IPS DF 6.9 (cell line): Measurements from ENCODE around the gene PRKAR1B.

Experiments
- DNase-seq: peaks from one replicate; pipeline ENCODE4 v3.0.0-alpha.2; 2013; ENCODE audit warnings: low read depth, low spot score
- H3K27ac ChIP-seq: one replicate; pipeline ENCODE4 v1.5.1; 2013; ENCODE audit warnings: low read length, control low read depth
- H3K27me3 ChIP-seq: 2 replicates; pipeline ENCODE4 v1.6.1; 2013; ENCODE audit warnings: mild to moderate bottlenecking, low read length; ENCODE audit not compliant: control insufficient read depth, insufficient read depth
- H3K36me3 ChIP-seq: 2 replicates; pipeline ENCODE4 v1.6.1; 2013; ENCODE audit warnings: low read length; ENCODE audit not compliant: control insufficient read depth, insufficient read depth
- H3K4me1 ChIP-seq: 2 replicates; pipeline ENCODE4 v1.6.1; 2013; ENCODE audit warnings: low read length; ENCODE audit not compliant: control insufficient read depth, insufficient read depth
- H3K4me3 ChIP-seq: 2 replicates; pipeline ENCODE4 v1.5.1; 2013; ENCODE audit warnings: mild to moderate bottlenecking, low read length
- H3K9me3 ChIP-seq: 2 replicates; pipeline ENCODE4 v1.6.1; 2013; ENCODE audit warnings: low read length, inconsistent platforms; ENCODE audit not compliant: control insufficient read depth, insufficient read depth
- WGBS: extraction: QIAGEN DNeasy Blood & Tissue Kit; methylation state at CpG from one replicate; pipeline ENCODE4 v1.1.7; 2013; ENCODE audit warnings: mixed read lengths, missing lambda C conversion rate; ENCODE audit not compliant: insufficient read length, insufficient coverage; 5-methylcytosine and 5-hydroxymethylcytosine counted together

Gene PRKAR1B

GRCh38 chr7:510782-511281 is 216.2 kb downstream of the PRKAR1B start:
- Histone ChIP-seq H3K4me3 (no peak overlapping the region), H3K9me3 (no peaks in the 10 kb centered on the region), H3K36me3 (peaks cover 3% of the 10 kb centered on the region; the same call in 1 of the 2 replicates), H3K27ac (no peak overlapping the region), H3K27me3 (no peaks in the 10 kb centered on the region), H3K4me1 (peaks cover 7% of the 10 kb centered on the region)
- WGBS, result no CpG with 5 or more reads among the region's 25 CpGs
- DNase-seq, result no peak

GRCh38 chr7:510131-510481 is 217.0 kb downstream of the PRKAR1B start:
- WGBS, result no CpG with 5 or more reads among the region's 17 CpGs
- no peak overlapping the region for H3K27ac ChIP-seq
- no peaks in the 10 kb centered on the region for H3K9me3 ChIP-seq
- no peak for DNase-seq
- no peaks in the 10 kb centered on the region for H3K27me3 ChIP-seq
- peaks cover 3% of the 10 kb centered on the region; the same call in 1 of the 2 replicates for H3K36me3 ChIP-seq
- H3K4me3 ChIP-seq, result no peak overlapping the region
- peaks cover 7% of the 10 kb centered on the region for H3K4me1 ChIP-seq

DNA sequence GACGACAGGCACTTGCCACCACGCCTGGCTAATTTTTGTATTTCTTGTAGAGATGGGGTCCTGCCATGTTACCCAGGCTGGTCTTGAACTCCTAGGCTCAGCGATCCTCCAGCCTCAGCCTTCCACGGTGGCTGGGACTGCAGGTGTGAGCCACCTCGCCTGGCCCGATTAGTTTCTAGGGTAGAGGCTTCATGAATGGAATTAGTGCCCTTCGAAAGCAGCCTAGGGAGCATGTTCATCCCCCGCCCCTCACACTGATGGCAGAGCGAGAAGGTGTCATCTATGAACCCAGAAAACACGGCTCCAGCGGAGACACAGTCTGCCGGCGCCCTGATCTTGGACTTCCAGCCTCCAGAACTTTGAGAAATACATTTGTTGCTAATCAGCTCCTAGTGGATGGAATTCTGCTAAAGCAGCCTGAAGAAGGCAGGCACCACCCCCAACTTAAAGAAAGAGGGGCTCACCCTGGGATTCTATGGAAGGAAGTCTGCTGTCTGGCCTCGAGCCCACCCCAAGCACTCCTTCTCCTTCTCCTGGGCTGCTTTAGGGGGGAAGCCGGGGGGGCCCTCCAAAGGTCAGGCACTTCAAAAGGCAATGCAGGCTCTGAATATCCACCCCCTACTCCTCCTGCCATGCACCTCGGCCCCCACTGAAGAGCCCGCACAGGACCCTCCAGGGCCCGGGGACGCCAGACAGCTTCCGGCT is 217.5 kb downstream of the PRKAR1B start:
- Histone ChIP-seq H3K27ac (no peak overlapping the region), H3K4me3 (no peak overlapping the region), H3K9me3 (no peaks in the 10 kb centered on the region), H3K36me3 (peaks cover 3% of the 10 kb centered on the region; the same call in 1 of the 2 replicates), H3K27me3 (no peaks in the 10 kb centered on the region), H3K4me1 (peaks cover 3% of the 10 kb centered on the region; the same call in 1 of the 2 replicates)
- no peak for DNase-seq
- WGBS, result no CpG with 5 or more reads among the region's 20 CpGs

DNA sequence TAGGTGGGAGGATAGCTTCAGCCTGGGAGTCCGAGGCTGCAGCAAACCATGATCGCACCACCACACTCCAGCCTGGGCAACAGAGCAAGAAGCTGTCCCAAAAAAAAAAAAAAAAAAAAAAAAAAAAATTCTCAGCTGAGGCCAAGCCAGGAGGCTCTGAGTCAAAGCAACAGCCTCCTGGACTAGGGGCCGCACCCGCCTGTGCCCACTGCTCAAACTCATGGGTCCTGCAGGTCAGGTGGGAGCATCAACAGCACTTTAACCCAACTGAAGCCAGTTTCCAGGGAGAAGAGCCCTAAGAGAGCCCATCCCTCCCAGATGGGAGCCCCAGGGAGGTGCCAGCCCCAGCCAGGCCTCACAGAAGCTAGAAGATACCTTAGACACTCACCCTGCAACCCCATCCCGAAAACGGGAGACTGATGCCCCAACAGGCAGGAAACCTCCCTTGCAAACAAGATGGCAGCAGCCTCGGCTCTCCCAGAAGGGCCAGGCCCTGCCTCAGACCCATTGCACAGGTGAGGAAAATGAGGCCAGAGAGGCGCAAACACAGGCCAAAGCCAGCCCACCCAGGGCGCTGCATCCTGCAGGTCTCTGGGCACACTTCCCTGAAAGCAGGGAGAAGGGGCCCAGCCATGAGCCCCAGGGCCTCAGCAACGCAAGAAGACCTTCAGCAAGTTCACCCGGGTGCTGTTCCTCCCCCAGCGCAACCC is 218.5 kb downstream of the PRKAR1B start:
- no CpG with 5 or more reads among the region's 12 CpGs for WGBS
- no peak overlapping the region for H3K4me3 ChIP-seq

DNA sequence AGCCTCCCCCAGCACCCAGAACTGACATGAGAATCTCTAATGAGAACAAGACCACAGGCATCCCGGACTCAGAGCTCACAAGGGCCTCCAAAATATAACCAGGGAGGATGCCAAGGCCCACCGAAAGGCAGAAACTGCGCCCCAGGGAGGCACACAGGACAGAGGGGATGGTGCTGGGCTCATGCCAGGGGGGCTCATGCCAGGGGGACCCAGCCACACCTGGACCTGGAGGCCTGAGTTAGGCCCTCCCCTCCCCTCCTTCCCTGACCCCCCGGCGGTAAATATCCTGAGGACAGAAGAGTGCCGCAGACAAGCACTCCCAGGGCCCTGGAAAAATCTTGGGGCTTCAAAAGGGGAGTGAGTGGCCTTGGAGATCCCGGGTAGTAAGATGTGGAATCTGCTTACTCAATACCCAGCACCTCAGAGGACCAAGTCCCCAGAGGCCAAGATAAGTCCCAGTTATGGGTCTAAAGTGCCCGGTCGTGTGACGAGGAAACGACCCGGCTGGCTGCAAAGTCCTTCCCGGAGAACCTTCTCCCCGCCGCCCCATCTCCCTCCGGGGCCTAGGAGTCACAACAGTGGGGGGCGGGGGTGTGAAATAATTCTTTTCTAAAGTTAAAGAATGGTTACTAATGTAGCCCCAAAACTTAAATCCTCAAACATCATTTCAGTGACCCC is 219.3 kb downstream of the PRKAR1B start:
- Histone ChIP-seq H3K27ac (no peak overlapping the region), H3K4me3 (no peak overlapping the region), H3K4me1 (no peaks in the 10 kb centered on the region; the same call in 1 of the 2 replicates), H3K36me3 (peaks cover 3% of the 10 kb centered on the region), H3K9me3 (no peaks in the 10 kb centered on the region), H3K27me3 (no peaks in the 10 kb centered on the region)
- WGBS, result no CpG with 5 or more reads among the region's 17 CpGs
- DNase-seq, result no peak

More for the DNA sequence above, 218.5 kb downstream of the PRKAR1B start:
- Histone ChIP-seq H3K27ac (no peak overlapping the region), H3K27me3 (no peaks in the 10 kb centered on the region), H3K9me3 (no peaks in the 10 kb centered on the region), H3K4me1 (peaks cover 3% of the 10 kb centered on the region; the same call in 1 of the 2 replicates), H3K36me3 (peaks cover 3% of the 10 kb centered on the region; the same call in 1 of the 2 replicates)
- no peak for DNase-seq

- no peaks in the 10 kb centered on the region for H3K4me1 ChIP-seq
- no peaks in the 10 kb centered on the region for H3K9me3 ChIP-seq
- H3K27ac ChIP-seq, result no peak overlapping the region
- no peak overlapping the region for H3K4me3 ChIP-seq
- no peaks in the 10 kb centered on the region for H3K27me3 ChIP-seq
- no peak for DNase-seq
- WGBS, result no CpG with 5 or more reads among the region's 15 CpGs
- peaks cover 3% of the 10 kb centered on the region for H3K36me3 ChIP-seq
Observed at GRCh38 chr7:506921-507622, 220.0 kb downstream of the PRKAR1B start.

DNA sequence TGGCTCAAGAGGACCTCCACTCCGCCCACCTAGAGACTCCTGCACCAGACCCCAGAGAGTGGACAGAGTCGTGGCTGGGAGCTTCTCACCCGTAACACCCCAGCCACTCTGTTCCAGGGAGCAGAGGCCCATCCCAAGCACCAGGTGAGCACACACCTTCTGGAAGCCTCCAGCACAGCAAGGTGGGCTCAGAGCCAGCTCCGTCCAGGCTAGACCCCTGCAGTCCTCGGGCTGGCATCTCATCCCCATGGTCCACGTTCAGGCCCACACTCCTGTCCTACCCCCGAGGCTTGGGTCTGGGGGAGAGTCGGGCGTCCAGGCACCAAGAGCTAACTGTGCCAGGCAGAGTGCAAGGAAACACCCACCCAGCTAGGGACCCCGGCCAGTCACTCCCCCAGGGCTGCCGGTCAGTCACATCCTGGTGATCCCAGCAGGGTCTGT is 220.7 kb downstream of the PRKAR1B start:
- no CpG with 5 or more reads among the region's 11 CpGs for WGBS
- H3K27me3 ChIP-seq, result no peaks in the 10 kb centered on the region
- H3K4me3 ChIP-seq, result no peak overlapping the region
- peaks cover 3% of the 10 kb centered on the region for H3K36me3 ChIP-seq
- no peak overlapping the region for H3K27ac ChIP-seq
- H3K9me3 ChIP-seq, result no peaks in the 10 kb centered on the region
- no peak for DNase-seq
- no peaks in the 10 kb centered on the region for H3K4me1 ChIP-seq

- no peaks in the 10 kb centered on the region for H3K27me3 ChIP-seq
- H3K4me1 ChIP-seq, result no peaks in the 10 kb centered on the region
- H3K9me3 ChIP-seq, result no peaks in the 10 kb centered on the region
- no peak for DNase-seq
- H3K36me3 ChIP-seq, result peaks cover 13% of the 10 kb centered on the region
- no CpG with 5 or more reads among the region's 16 CpGs for WGBS
- no peak overlapping the region for H3K27ac ChIP-seq
- H3K4me3 ChIP-seq, result no peak overlapping the region
Observed at GRCh38 chr7:505171-505570, 221.9 kb downstream of the PRKAR1B start.

GRCh38 chr7:504221-505111 is 222.6 kb downstream of the PRKAR1B start:
- H3K27me3 ChIP-seq, result no peaks in the 10 kb centered on the region
- H3K36me3 ChIP-seq, result peaks cover 15% of the 10 kb centered on the region
- H3K4me1 ChIP-seq, result no peaks in the 10 kb centered on the region
- DNase-seq, result no peak
- WGBS, result no CpG with 5 or more reads among the region's 34 CpGs
- H3K27ac ChIP-seq, result no peak overlapping the region
- no peak overlapping the region for H3K4me3 ChIP-seq
- H3K9me3 ChIP-seq, result no peaks in the 10 kb centered on the region
